ENCODE data around the gene NPAS3.

DNA sequence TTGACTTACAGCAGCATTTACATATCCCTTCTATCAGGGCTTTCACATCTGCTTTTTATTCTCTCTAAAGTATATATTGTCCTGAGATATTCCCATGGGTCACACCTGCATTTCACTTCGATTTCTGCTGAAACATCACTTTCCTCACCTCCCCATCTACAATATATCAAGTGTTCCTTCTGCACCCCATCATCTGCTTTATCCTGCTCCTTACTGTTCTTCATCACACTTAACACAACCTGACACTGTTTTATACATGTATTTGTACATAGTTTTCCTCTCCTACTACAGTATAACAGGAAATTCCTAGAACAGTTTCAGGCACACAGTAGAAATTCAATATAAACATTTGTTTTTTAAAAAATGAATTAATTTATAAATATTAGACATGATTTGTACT lies 809.1 kb downstream of the NPAS3 start:
- TF ChIP-seq POLR2AphosphoS5 (IDR thresholded peaks at IDR 0.05; ENCODE audit: borderline replicate concordance, low read depth, low read length) (no peak), EZH2 (IDR thresholded peaks at IDR 0.05) (no peak)
